ENCODE results near the gene BCAR3.

The BCAR3 gene

GRCh38 chr1:93681101-93681988, at the start of gene BCAR3:
Gene BCAR3, minus strand, starts transcription at chr1:93681837. Its CDS starts 6,907 bp downstream, at chr1:93674930.
- peak within 1 kb of the TSS; percentile 78 for H3K4me3 Mint-ChIP-seq
- no peaks in the 10 kb centered on the region for H3K9me3 Mint-ChIP-seq
- no peak within 1 kb of the TSS for H3K27ac Mint-ChIP-seq
- no peaks in the 10 kb centered on the region for H3K36me3 Mint-ChIP-seq (ENCODE audit: low read depth)
- peaks cover 73% of the 10 kb centered on the region for H3K27me3 Mint-ChIP-seq
- DNase-seq = peak; percentile 51
- H3K4me1 Mint-ChIP-seq (ENCODE audit: low read depth) = peaks cover 9% of the 10 kb centered on the region

- no peak for DNase-seq
- no peaks in the 10 kb centered on the region for H3K27me3 Mint-ChIP-seq
- H3K9me3 Mint-ChIP-seq = no peaks in the 10 kb centered on the region
- no peaks in the 10 kb centered on the region for H3K4me1 Mint-ChIP-seq (ENCODE audit: low read depth)
- H3K36me3 Mint-ChIP-seq (ENCODE audit: low read depth) = no peaks in the 10 kb centered on the region
- H3K4me3 Mint-ChIP-seq = no peak overlapping the region
- no peak overlapping the region for H3K27ac Mint-ChIP-seq
Observed at GRCh38 chr1:93730621-93731020, 49.0 kb upstream of the BCAR3 start.

- Mint-ChIP-seq H3K27me3 (no peaks in the 10 kb centered on the region), H3K4me3 (no peak overlapping the region), H3K9me3 (no peaks in the 10 kb centered on the region), H3K4me1 (ENCODE audit: low read depth) (no peaks in the 10 kb centered on the region), H3K36me3 (ENCODE audit: low read depth) (no peaks in the 10 kb centered on the region), H3K27ac (no peak overlapping the region)
- no peak for DNase-seq
Observed at GRCh38 chr1:93729906-93730305, 48.3 kb upstream of the BCAR3 start.

GRCh38 chr1:93729502-93729901, 47.9 kb upstream of the BCAR3 start:
- no peaks in the 10 kb centered on the region for H3K36me3 Mint-ChIP-seq (ENCODE audit: low read depth)
- H3K4me3 Mint-ChIP-seq = no peak overlapping the region
- no peaks in the 10 kb centered on the region for H3K4me1 Mint-ChIP-seq (ENCODE audit: low read depth)
- no peak overlapping the region for H3K27ac Mint-ChIP-seq
- H3K27me3 Mint-ChIP-seq = no peaks in the 10 kb centered on the region
- H3K9me3 Mint-ChIP-seq = no peaks in the 10 kb centered on the region
- DNase-seq = no peak

GRCh38 chr1:93728480-93729131, 47.0 kb upstream of the BCAR3 start:
- no peaks in the 10 kb centered on the region for H3K4me1 Mint-ChIP-seq (ENCODE audit: low read depth)
- no peaks in the 10 kb centered on the region for H3K9me3 Mint-ChIP-seq
- no peak overlapping the region for H3K27ac Mint-ChIP-seq
- no peaks in the 10 kb centered on the region for H3K27me3 Mint-ChIP-seq
- H3K36me3 Mint-ChIP-seq (ENCODE audit: low read depth) = no peaks in the 10 kb centered on the region
- DNase-seq = no peak
- H3K4me3 Mint-ChIP-seq = no peak overlapping the region

GRCh38 chr1:93723733-93724270, 42.2 kb upstream of the BCAR3 start:
- Mint-ChIP-seq H3K4me3 (no peak overlapping the region), H3K27ac (no peak overlapping the region), H3K27me3 (no peaks in the 10 kb centered on the region), H3K36me3 (ENCODE audit: low read depth) (no peaks in the 10 kb centered on the region), H3K9me3 (no peaks in the 10 kb centered on the region), H3K4me1 (ENCODE audit: low read depth) (no peaks in the 10 kb centered on the region)
- DNase-seq = no peak

GRCh38 chr1:93723110-93723509, 41.5 kb upstream of the BCAR3 start:
- DNase-seq = no peak
- Mint-ChIP-seq H3K27me3 (no peaks in the 10 kb centered on the region), H3K36me3 (ENCODE audit: low read depth) (no peaks in the 10 kb centered on the region), H3K4me1 (ENCODE audit: low read depth) (no peaks in the 10 kb centered on the region), H3K27ac (no peak overlapping the region), H3K9me3 (no peaks in the 10 kb centered on the region), H3K4me3 (no peak overlapping the region)

GRCh38 chr1:93722081-93723031, 40.7 kb upstream of the BCAR3 start:
- no peak overlapping the region for H3K27ac Mint-ChIP-seq
- peaks cover 2% of the 10 kb centered on the region for H3K9me3 Mint-ChIP-seq
- H3K27me3 Mint-ChIP-seq = no peaks in the 10 kb centered on the region
- H3K4me3 Mint-ChIP-seq = no peak overlapping the region
- H3K36me3 Mint-ChIP-seq (ENCODE audit: low read depth) = no peaks in the 10 kb centered on the region
- no peak for DNase-seq
- H3K4me1 Mint-ChIP-seq (ENCODE audit: low read depth) = peaks cover 2% of the 10 kb centered on the region

GRCh38 chr1:93720956-93721626, 39.5 kb upstream of the BCAR3 start:
- H3K4me3 Mint-ChIP-seq = no peak overlapping the region
- peak overlapping the region; percentile 22 for H3K27ac Mint-ChIP-seq
- DNase-seq = no peak
- H3K27me3 Mint-ChIP-seq = no peaks in the 10 kb centered on the region
- peaks cover 11% of the 10 kb centered on the region for H3K9me3 Mint-ChIP-seq
- H3K4me1 Mint-ChIP-seq (ENCODE audit: low read depth) = peaks cover 14% of the 10 kb centered on the region
- peaks cover 3% of the 10 kb centered on the region for H3K36me3 Mint-ChIP-seq (ENCODE audit: low read depth)

- peaks cover 4% of the 10 kb centered on the region for H3K27me3 Mint-ChIP-seq
- DNase-seq = no peak
- H3K4me3 Mint-ChIP-seq = no peak overlapping the region
- peaks cover 37% of the 10 kb centered on the region for H3K4me1 Mint-ChIP-seq (ENCODE audit: low read depth)
- no peak overlapping the region for H3K27ac Mint-ChIP-seq
- H3K36me3 Mint-ChIP-seq (ENCODE audit: low read depth) = peaks cover 3% of the 10 kb centered on the region
- peaks cover 11% of the 10 kb centered on the region for H3K9me3 Mint-ChIP-seq
Observed at GRCh38 chr1:93717640-93718039, 36.0 kb upstream of the BCAR3 start.

- peaks cover 11% of the 10 kb centered on the region for H3K9me3 Mint-ChIP-seq
- peaks cover 41% of the 10 kb centered on the region for H3K4me1 Mint-ChIP-seq (ENCODE audit: low read depth)
- peak overlapping the region; percentile 55 for H3K27ac Mint-ChIP-seq
- H3K4me3 Mint-ChIP-seq = no peak overlapping the region
- no peak for DNase-seq
- H3K36me3 Mint-ChIP-seq (ENCODE audit: low read depth) = peaks cover 3% of the 10 kb centered on the region
- H3K27me3 Mint-ChIP-seq = peaks cover 11% of the 10 kb centered on the region
Observed at GRCh38 chr1:93716941-93717368, 35.3 kb upstream of the BCAR3 start.

GRCh38 chr1:93716163-93716562, 34.5 kb upstream of the BCAR3 start:
- DNase-seq = no peak
- Mint-ChIP-seq H3K4me3 (no peak overlapping the region), H3K4me1 (ENCODE audit: low read depth) (peaks cover 43% of the 10 kb centered on the region), H3K36me3 (ENCODE audit: low read depth) (peaks cover 3% of the 10 kb centered on the region), H3K27me3 (peaks cover 11% of the 10 kb centered on the region), H3K27ac (peak overlapping the region; percentile 55), H3K9me3 (peaks cover 11% of the 10 kb centered on the region)

GRCh38 chr1:93715529-93716126, 34.0 kb upstream of the BCAR3 start:
- H3K9me3 Mint-ChIP-seq = peaks cover 11% of the 10 kb centered on the region
- H3K4me3 Mint-ChIP-seq = peak overlapping the region; percentile 9
- no peak for DNase-seq
- H3K27me3 Mint-ChIP-seq = peaks cover 11% of the 10 kb centered on the region
- peaks cover 3% of the 10 kb centered on the region for H3K36me3 Mint-ChIP-seq (ENCODE audit: low read depth)
- H3K4me1 Mint-ChIP-seq (ENCODE audit: low read depth) = peaks cover 48% of the 10 kb centered on the region
- peak overlapping the region; percentile 78 for H3K27ac Mint-ChIP-seq

All from activated T-cell treated with anti-CD3 and anti-CD28 coated beads, Interleukin-2, amount 50 U/mL, for 24 hours (primary cell).